Stimulated activated CD4-positive, alpha-beta T cell treated with anti-CD3 and anti-CD28 coated beads, Interleukin-2, amount 100 ng/mL, for 48 hours (primary cell): ENCODE results near the gene HAPLN1.
"Not testable (repeated sequence)": the region's sequence is repeated elsewhere in the genome, so short reads cannot be mapped to it uniquely, and the experiment has no call there.

Experiments used
- DNase-seq, 2 donors: peaks; one replicate each; pipeline ENCODE4 v3.0.0-alpha.2; 2020

Gene HAPLN1

GRCh38 chr5:83720836-83721537 lies at the start of gene HAPLN1:
HAPLN1 (minus strand) TSS chr5:83720855; CDS start chr5:83673523, 47,332 bp downstream.
- DNase-seq = no peak

DNA sequence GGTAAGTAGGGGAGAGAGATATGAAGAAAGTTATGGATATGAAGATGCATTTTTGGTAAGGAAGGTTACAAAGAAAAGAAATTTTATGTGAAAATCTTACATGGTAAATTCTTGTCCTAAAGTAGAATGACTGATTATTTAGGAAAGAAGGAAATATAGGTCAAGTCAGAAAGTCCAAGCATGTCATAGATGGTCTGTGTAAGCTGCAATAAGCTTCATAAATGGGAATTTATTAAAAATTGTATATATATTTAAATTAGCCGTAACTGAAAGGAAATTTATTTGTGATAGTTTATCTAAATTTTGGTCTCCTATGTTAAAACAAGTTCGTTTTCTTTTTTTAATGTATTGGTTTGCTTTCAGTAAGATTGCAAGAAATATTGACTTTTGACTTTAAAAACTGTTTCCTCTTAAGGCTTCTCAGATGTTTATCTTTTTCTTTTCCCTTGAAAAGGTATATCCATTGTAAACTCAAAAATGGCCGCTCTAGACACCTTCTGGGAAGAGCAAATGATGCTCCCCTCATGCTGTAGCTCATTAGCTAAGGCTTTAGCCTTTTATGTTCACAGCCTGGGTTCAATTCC lies 46.8 kb upstream of the HAPLN1 start:
- DNase-seq = no peak

- DNase-seq = no peak
These were observed 43.4 kb upstream of the HAPLN1 start for GRCh38 chr5:83764101-83764500.

- DNase-seq = no peak
These were observed 39.9 kb upstream of the HAPLN1 start for GRCh38 chr5:83760579-83760978.

DNA sequence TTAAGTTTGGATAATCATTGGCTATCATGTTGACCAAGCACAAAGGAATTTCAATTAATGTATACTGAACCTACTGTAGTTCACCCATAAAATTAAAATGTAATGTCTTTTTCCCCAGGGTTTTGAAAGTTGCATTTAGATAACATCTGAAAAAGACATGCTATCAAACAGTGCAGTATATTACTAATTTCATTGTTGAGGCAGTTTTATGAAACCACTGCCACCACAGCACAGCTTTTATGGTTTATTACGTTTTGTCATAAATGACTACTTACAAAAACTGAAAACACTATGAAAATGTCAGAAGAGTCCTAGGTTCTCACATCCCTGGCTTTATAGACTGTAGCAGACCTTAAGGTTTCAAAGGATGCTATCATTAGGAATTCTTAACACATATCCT lies 32.0 kb upstream of the HAPLN1 start:
- DNase-seq = no peak

DNA sequence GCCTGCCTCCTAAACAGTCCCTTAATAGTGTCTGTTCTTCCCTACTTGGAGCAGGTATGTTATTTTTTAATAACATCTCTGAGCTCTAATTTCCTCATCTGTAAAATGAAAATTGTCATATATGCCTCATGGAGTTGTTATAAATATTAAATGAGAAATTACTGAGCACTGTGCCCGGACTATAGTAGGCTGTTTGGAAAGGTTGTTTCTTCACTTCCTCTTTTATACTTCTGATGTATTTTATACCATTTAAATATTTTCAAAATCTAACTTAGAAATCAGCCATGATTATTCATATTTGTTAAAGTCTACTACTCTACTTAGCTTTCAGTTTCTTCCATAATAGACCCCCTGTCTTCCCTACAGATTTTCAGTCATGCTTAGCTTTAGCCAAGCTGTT lies 30.5 kb upstream of the HAPLN1 start:
- DNase-seq = no peak

- no peak for DNase-seq
These were observed 30.1 kb upstream of the HAPLN1 start for GRCh38 chr5:83750749-83751148.

DNA sequence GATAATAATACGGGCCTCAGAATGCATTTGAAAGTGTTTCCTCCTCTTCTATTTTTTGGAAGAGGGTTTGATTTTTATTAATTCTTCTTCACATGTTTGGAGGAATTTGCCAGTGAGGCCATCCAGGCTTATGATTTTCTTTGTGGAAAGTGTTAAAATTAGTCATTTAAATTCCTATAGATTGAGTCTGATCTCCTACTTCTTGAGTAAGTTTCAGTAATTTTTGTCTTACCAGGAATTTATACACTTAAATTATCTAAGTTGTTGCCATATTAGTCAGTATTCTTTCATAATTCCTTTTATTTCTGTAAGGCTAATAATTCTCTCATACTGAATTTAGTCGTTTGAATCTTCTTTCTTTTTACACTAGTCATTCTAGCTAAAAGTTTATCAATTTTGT lies 25.2 kb upstream of the HAPLN1 start:
- no peak for DNase-seq

GRCh38 chr5:83744821-83745220 lies 24.2 kb upstream of the HAPLN1 start:
- no peak for DNase-seq

GRCh38 chr5:83742089-83742488 lies 21.4 kb upstream of the HAPLN1 start:
- DNase-seq = no peak

DNA sequence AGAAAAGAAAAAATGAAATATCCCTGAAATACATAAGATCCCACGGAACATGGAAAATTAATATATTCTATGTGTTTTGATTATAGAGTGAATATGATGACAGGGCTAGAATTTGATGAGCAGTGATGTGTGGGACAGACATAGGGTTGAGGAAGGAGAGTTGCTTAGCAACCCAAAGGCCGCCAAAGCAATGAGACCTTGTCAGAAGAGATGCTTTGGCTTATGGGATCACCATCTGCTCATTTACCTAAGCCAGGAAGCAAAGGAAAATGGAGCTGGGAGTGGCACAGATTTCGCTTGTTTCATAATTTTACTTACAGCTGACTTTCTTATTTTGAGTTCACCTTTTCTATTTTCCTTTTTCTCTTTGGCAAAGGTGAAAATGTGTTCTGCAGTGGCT lies 20.9 kb upstream of the HAPLN1 start:
- no peak for DNase-seq

DNA sequence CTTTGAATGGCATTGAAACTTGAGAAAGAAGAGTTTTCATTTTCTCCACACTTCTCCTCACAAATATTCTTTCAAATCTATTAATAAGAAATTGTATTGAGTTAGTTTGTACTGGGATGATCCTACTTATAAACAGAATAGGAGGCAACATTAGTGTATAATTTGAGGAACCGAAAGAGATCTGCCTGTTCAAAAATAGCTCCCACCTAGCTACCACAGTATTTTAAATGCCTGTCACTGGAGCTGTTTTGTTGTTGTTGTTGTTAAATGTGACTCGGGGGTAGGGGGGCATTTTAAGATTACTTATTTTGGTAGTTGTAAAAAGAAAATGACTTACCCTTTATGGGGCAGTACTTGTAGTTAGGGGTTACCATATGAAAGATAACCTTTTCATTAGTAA lies 20.1 kb upstream of the HAPLN1 start:
- no peak for DNase-seq

- not testable (repeated sequence) for DNase-seq
These were observed 15.5 kb upstream of the HAPLN1 start for GRCh38 chr5:83736169-83736568.

DNA sequence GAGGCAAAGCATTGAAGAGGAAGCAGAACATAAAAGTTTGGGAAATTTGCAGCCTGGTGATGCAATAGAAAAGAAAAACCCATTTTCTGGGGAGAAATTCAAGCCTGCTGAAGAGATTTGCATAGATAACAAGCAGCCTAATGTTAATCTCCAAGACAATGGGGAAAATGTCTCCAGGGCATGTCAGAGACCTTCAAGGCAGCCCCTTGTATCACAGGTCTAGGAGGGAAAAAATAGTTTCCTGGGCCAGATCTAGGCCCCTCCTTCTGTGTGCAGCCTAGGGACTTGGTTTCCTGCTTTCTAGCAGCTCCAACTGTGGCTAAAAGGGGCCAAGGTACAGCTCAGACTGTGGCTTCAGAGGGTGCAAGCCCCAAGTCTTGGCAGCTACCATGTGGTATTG lies 14.4 kb upstream of the HAPLN1 start:
- DNase-seq = not testable (repeated sequence)

DNA sequence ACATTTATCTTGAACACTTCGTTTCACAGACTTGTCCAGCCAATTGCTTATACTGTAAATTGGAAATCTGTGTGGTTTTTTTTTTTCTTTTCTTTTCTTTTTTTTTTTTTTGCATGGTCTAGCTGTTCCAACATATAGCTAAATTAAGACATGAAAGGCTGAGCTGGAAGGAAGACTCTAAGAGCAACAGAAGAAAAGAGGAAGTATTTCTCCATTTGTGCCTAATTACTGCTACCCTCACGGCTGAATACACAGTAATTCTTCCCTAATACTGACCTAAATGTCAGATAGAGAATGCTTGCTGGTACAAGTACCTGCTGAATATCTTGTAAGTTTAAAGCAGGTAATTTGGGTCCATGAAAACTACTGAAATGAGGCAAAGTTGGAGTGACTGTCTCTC lies 11.0 kb upstream of the HAPLN1 start:
- no peak for DNase-seq

DNA sequence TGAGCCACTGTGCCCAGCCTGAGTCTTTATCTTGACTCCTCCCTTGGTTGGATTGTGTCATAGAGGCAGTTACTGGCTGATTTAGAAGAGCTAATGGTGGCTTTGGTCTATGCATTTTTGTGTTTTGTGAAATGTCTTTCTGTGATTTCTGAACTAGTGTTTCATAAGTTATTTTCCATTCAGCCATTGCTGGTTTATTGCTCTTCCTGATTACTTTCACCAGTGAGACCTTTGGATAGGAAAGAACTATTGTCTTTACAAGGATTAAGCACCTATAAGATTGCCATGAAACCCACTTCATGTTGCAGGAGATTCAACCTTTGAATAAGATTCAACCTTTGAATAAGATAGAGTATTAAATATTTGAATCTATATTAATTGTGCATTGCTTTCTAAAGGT lies 8.7 kb upstream of the HAPLN1 start:
- DNase-seq = no peak

DNA sequence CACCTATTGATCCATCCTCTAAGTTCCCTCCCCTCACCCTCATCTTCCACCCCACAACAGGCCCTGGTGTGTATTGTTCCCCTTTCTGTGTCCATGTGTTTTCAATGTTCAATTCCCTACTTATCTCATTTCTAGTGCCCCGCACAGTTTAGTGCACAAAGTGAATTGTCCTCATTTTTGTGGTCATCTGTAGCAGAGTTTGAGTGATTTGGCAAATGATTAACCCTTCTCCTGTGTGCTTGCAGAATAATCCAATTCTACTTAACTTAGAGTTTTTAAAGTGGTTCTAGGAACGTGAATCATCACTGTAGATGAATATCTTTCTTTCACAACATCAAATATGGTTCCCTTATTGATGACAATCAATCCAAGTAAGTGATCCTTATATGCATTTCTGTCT lies 6.3 kb upstream of the HAPLN1 start:
- no peak for DNase-seq

GRCh38 chr5:83724935-83725334 lies 4.3 kb upstream of the HAPLN1 start:
- DNase-seq = no peak

DNA sequence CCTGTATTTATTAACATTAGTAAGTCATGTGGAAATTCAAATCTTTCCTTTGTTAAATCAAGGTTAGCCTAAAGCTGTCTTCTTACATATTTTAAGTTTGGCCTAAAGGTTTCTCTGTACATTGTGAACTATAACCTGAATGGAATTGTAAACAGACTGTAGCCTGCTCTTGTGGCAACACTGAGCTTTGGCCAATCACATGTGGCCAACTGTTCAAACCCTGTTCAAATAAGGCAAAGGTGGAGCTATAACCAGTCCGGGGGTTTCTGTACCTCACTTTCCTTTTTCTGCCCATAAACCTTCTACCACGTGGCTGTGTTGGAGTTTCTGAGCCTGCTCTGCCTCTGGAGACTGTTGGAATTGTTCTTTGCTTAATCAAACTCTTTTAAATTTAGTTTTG lies 3.3 kb upstream of the HAPLN1 start:
- DNase-seq = no peak

GRCh38 chr5:83723031-83723430 lies 2.4 kb upstream of the HAPLN1 start:
- DNase-seq = no peak

DNA sequence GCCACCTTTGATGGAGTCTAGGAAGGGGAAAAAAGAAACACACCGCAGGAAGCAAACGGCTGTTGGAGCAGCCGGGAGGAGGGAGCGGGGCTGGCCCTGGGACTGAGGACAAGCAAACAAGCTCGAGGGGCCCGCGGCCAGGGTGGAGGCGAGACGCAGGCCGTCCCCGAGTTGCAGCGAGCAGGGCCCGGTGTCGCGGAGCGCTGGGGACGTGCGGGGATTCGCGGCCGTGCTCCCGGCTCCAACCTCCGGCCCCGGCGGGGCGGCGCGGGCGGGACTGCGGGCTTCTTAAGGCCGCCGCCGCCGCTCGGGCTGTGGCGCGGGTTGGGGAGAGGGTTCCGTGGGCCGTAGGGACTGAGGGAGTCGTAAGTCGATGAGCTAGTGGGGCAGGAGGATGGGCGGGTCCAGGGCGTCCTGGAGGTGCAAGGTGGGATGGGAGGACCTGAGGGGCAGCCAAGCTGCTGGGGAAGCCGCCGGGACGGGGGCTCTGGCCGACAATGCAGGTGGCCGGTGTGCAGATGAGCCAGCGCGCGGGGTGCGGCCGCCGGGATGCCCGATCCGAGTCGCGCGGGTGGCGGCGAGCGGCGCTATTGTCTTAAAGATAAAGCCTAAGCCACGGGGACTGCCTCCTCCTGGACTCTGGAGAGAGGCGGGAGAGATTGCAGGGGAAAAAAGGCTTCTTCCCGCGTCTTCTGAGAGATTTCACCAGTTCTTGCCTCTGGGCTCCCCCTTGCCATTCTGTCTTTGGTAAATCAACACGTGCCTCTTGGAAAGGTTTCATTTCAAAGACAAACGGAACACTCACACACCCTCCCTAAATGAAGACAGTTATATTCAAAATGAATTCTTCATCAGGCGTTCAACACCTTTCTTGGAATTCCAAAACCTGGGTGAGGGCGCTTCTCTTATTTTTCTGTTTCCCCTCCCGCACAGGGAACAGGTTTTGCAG lies 1.6 kb upstream of the HAPLN1 start:
- DNase-seq = peak in 1 of 2 donors; percentile 14

- DNase-seq = no peak
These were observed 1.6 kb downstream of the HAPLN1 start for GRCh38 chr5:83718936-83719495.

DNA sequence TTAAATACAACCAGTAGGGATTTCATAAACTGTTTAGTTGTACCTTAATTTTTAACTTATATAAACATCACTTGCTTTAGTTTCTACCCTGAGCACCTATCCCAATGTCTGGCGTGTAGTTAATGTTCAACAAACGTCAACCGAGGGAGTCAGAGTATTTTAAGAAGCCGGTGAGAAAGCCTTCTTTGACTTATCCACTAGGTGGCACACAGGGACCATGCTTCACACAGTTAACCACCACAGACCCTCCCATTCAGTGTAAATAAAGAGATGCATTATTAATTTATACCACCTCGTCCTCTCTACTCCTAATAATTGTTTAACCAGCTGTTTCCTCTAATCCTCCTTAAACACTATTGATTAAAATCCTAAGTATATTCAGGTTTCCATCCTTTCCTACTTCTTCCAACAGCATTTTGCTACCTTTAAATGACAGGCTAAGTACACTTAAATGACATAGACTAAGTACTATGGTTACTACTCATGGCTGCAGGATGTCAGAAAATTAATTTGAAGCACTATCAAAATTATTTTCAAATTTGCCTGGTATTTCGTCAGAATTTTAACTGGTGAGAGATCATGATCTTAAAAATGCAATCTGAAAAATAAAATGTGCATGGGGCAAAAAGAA lies 2.3 kb downstream of the HAPLN1 start:
- peak in 1 of 2 donors; percentile 1 for DNase-seq
